Retina (tissue), 1 donor: ENCODE data around the gene SKIDA1.

ENCODE experiments used
- DNase-seq: peaks from one replicate; pipeline ENCODE4 v3.0.0-alpha.2; 2016

Gene SKIDA1

DNA sequence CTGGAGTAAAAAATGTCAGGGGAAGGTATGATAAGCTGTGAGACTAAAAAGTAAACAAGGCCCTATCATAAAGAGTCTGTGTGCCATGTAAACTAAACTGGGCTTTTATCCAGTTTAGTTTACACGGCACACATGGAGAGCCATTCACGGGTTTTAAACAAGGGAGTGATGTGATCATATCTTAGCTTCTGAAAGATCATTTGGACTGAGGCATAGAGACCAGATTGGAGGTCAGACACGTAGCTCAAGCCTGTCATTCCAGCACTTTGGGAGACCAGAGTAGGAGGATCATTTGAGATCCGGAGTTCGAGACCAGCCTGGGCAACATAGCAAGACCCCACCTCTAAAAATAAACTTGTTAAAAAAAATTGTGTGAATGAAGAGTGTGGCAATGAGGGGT is 50.1 kb downstream of the SKIDA1 start:
- DNase-seq, result no peak

DNA sequence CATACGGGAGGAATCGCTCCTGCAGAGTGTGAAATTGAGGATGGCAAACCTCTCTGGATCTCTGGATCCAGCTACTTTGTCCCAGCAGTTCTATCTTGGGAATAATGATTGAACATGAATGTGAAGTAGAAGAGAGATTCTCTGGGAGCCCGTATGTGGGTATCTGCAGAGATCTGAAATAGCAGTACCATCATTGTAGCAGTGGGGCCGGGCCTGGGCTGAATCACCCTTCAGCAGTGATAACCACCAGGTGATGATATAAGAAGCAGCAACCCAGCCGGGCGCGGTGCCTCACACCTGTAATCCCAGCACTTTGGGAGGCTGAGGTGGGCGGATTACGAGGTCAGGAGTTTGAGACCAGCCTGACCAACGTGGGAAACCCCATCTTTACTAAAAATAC is 51.9 kb downstream of the SKIDA1 start:
- no peak for DNase-seq

DNA sequence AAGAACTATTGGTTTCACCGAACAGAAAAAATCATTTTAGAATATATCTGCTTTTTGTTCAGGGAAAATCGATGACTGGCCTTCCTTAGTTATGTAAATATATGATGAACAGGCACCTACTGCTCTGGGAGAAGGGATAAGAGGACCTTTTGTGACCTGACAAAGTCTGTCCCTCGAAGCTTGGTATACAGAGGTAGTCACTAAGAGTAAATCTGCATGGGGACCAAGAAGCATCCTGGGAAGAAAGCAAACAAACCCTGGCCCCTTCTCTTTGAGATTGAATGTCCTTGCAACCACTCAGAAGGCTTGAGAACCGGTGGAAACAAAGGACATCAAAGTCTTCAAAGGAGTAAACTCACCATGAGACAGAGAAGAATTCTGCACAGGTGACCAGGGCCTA is 52.3 kb downstream of the SKIDA1 start:
- no peak for DNase-seq

DNA sequence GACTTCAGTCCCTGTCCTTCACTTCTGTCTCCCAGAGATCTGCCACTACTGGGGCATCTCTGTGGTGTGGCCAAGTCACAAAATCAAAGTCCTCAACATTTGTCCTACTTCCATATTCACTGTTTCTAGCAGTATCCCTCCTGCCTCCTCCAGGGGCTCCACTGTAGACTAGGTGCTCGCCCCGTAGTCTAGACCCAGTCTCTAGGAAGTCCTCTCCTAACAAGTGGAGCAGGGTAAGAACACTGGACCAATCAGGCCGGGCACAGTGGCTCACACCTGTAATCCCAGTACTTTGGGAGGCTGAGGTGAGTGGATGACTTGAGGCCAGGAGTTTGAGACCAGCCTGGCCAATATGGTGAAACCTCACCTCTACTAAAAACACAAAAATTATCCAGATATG is 57.4 kb downstream of the SKIDA1 start:
- no peak for DNase-seq

DNA sequence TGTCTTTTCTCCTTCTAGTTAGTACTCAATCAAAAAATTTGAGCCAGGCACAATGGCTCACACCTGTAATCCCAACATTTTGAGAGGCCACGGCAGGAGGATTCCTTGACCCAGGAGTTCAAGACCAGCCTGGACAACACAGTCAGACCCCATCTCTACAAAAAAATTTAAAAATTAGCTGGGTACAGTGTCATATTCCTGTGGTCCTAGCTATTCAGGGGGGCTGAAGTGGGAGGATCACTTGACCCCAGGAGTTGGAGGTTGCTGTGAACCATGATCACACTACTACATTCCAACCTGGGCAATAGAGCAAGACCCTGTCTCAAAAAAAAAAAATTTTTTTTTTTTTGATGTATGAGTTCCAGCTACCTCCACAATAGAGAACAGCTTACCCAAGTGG is 57.8 kb downstream of the SKIDA1 start:
- DNase-seq, result no peak

DNA sequence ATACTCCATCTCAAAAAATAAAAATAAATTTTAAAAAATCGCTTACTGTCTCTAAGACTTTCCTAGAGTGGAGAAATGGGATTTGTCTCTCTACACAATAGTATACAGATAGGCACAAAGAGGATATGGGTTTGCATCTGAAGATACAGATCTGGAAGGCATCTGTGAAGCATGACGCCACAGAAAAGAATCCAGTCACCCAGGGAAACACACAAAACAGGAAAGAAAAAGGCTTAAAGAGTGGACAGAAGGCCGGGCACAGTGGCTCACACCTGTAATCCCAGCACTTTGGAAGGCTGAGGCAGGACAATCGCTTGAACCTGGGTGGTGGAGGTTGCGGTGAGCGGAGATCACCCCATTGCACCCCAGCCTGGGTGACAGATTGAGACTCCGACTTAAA is 61.3 kb downstream of the SKIDA1 start:
- DNase-seq, result no peak
